GM10847 (cell line): ENCODE measurements around the gene FGGY.

Experiments
- POLR2A ChIP-seq: IDR thresholded peaks from 2 replicates; pipeline ENCODE4 v1.6.1; 2011; ENCODE audit not compliant: insufficient read length; ENCODE audit errors: extremely low read depth

FGGY gene

DNA sequence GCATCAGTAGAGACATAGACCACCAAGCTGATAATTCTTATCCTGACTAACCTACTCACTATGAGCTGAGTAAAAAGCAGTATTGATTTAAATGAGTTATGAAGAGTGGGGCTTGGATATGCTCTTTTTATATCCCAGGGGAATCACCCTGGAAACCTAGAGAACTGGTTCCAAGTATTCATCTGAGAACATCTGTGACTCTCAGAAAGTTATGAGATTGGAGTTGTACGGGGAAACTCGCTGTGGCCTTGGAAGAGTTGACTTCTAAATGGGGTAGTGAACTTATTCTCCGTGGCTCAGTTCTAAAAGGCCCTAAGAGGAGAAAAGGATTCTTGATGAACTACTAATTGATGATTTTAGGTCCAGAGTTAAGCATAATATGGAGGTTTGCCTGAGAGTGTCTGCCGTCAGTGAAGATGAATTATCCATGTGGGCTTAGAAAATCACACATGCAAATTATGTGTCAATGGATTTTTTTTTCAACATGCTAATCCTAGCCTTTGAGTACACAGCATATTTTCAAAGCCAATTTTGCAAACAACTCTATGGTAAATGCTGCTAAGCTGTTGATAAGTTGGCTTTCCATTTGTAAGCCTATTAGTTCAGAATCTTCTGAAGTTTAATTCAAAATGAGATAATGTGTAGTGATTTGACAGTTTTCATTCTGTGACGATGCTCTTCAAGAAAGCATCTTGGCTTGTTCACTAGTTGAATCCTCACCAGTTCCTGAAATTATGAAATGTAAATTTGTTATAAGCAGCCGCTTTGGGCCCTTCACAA lies 122.7 kb downstream of the FGGY start:
- no peak for TF ChIP-seq POLR2A

DNA sequence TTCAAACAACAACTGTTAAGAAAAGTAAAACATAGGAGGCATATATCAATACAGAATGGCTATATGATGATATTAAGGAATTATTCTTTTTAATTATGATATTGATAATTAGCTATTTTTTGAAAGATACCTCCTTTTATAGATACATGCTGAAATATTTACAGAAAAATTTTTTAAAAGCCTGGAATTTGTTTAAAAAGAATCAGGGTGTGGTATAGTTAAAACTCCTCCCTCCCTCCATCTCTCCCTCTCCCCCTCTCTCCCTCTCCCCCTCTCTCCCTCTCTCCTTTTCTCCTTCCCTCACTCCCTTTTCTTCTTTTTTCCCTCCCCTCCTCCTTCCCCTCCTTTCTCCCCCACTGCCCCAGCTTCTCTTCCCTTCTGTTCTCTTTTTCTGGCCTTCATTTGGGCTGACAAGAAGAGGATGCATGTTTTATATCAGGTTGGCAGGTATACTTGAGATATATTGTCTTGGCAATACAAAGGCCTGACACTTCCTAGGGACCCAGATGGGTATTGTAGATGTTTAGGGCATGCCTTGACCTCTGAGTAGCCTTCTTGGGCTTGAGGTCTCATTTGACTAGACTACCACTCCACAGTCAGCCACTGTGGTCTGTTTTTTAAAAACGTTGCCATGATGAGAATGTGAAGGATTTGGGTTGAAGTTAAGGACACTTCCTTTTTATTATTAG lies 124.5 kb downstream of the FGGY start:
- no peak for TF ChIP-seq POLR2A

DNA sequence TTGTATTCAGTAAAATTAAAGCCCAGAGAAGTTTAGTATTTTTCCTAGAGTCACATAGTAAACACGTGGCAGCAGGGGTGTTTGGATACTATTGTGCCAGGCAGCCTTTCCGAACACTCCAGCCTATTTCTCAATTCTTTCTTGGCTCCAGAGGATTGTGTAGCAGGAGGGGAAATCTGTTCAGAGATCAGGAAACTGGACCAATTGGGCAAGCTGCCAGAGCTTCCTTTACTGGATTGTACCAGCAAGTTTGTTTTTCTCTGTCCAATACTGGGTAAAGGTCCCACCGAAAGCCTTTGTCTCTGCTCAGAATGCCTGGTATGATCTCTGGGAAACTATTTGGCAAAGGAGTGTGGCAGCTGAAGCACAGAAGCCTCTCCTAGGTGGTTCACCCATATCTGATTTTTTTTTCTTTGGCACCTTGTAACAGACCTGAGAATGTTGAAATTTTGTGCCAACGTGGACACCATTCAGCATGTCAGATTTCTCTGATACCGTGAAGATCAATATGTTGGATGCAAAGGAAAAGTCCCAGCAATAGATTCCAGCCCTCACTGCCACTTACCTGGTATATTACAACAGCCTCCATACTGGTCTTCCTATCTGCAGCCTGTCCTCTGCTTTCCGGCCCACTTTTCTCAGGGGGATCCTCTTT lies 126.2 kb downstream of the FGGY start:
- no peak for TF ChIP-seq POLR2A

DNA sequence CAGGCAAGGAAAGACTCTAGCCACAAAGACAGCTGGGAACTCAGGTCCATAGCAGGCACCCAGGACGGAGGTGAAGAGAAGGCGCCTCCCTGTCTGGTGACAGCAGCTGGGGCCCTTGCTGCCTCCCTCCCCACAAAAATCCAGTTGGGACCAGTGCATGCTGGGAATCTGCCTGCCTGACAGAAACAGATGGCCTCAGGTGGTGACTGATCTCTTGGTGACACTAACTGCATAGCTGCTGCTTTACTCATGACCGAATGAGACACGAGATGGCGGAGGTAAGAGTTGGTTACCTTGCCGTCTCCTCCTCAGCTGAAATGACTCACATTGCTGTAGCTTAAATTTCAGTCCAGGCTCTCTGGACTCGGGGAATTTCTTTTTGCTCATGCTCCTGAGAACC lies 130.3 kb downstream of the FGGY start:
- TF ChIP-seq POLR2A, result no peak

DNA sequence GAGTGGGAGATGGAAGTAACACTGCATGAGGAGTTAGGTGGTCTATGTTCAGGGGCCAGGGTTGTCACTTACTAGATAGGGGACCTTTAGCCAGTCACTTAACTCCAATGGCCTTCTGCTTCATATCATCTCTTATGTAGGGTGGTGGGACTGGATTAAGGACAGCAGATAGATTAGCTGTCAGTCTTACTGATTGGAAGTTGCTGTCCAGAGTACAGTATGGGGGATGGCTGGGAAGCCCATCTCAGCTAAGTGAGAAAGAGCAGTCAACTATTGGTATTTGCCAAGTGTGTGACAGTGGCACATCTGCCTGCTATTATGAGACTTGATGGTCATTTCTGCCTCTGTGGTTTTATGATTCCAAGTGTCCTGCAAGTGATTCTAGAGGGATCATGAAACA lies 130.9 kb downstream of the FGGY start:
- no peak for TF ChIP-seq POLR2A

DNA sequence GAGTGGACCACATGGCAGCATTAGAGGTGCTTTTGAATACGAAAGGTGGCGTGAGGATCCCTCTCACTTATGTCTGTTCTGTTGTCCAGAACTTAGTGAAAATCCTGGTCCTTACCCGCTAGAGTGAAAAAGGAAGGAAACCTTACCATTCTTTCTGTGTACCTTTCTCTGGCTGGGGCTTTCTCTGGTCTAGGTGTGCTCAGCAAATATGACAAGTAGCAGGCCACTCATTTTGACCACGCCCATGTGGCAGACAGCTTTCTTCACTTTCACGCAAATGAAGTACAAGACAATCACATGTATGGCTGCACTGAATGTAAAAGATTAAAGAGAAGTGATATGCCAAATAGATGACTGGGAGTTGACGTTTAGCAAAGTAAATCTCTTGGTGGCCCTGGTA lies 131.9 kb downstream of the FGGY start:
- TF ChIP-seq POLR2A, result no peak

DNA sequence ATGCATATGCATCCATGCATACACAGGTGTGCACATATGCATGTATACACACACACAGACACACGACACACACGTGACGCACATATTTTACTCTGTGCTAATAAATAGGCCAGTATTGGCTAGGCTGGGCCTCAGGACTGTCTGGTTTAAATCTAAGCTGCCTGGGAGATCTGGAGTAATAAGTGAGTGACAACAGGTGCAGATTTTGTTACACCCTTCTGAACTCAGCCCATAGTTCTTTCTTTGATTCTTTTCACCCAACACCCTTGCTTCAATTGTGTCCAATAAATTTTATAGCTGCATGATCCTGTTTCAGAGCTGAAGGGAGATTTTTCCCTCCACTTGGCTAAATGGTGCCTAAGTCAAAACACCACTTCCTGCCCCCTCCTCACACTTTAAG lies 132.8 kb downstream of the FGGY start:
- no peak for TF ChIP-seq POLR2A

DNA sequence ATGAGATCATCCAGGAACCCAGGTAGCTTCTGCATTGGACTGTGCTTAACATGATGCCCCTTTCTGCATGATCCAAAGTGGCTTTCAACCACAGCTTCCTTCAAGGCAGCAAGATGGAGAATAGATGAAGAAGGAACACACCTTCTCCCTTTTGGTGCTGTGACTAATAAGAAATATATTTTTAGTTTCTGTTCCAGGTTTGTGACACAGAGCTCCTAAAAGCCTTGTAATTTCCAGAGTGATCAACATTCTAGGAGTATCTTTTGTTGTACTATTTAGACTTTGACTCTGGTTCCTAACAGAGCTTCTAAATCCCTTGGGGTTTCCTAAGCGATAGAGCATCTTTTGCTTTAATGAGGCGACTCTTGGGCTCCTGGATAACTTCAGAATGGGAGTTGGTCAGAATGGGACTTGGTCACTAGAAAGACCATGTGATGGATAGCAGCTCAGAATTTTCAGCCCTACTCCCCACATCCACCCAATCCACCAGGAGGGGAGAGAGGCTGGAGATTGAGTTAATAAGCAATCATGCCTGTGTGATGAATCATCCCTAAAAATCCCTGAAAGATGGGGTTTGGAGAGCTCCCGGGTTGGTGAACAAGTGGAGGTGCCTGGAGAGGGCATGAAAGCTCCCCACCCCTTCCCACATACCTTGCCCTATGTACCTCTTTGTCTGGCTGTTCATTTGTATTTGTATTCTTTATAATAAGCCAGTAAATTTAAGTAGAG lies 134.8 kb downstream of the FGGY start:
- no peak for TF ChIP-seq POLR2A

DNA sequence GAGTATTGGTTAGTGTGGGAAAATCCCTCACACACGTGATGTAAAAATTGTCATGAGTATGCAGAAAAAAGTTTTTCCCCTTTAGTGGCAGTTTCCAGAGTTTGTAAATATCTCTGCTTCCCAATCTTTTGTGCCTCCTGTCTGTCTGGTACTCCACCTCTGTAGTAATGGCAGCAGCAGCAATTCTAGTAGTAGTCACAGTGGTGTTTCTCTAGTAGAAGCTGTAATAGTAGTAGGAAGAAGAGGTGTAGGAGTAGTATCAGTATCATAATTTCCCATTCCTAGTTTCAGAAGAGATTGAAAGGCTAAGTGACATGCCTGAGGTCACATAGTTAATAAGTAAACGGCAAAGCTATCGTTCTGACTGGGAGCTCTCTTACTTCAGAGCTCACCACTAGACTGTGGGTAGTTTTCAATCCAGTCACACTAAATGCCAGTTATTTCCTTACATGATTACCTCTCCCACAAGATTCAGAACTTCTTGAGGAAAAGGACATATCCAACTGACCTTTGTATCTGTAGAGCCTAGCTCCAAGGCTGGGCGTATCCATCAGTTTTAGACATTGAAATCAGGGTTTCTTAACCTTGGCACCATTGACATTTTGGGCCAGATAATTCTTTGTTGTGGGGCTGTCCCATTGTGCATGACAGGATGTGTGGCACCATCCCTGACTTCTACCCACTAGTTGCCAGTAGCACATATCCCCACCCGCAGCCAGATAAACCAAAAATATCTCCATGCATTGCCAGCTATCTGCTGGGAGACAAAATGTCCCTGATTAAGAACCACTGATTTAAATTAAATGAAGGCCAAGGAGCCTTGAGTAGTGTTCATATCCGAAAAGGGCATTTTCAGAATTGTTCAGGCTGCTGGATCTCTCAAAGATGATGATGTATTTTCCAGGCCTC lies 135.9 kb downstream of the FGGY start:
- no peak for TF ChIP-seq POLR2A

DNA sequence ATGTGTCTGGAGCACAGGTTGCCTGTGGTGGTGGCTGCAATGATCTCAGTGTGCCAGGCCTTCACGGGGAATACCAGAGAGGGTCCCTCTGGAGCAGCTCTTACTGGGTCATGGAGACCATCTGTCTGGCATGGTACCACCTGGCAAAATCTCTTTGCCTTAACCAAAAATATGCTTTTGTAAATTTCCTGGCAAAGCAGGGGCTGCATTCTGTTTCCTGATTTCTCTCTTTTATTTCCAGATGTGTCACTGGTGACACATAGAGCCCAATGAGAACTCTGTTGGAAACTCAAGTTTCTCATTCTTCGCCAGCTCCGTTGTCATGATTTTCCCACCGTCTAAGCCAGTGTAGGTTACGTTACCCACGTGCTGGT lies 136.5 kb downstream of the FGGY start:
- no peak for TF ChIP-seq POLR2A

DNA sequence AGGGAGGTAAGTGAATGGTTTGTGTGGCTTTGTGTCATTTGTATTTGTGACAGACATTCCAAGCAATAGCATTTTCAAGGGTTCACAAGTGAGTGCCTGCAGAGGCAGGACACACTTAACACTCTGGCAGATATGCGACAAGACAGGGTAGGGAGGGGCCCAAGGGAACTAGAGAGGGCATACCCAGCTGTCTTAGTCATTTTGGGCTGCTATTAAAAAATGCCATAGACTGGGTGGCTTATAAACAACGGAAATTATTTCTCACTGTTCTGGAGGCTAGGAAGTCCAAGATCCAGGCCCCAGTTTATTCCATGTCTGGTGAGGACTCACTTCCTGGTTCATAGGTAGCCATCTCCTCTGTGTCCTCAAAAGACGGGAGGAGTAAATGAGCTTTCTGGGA lies 137.4 kb downstream of the FGGY start:
- TF ChIP-seq POLR2A, result no peak

DNA sequence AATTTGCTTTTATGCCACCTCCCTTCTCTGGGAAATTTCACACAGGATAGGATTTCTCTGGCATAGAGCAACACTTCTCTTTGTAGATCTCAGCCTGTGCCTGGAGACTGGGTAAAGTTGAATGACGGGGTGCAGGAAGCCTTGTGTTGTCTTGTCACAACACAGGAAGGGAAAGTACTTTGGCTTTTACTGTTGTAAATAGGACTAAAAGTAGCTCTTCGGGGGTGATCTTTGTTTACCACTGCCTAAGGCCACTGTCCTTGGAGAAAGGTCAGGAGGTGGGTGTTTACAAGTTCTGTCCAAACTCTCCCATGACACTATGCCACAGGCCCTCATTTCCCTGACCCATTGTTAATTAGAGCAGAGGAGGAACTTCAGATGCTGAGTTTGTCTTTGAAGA lies 139.7 kb downstream of the FGGY start:
- TF ChIP-seq POLR2A, result no peak

DNA sequence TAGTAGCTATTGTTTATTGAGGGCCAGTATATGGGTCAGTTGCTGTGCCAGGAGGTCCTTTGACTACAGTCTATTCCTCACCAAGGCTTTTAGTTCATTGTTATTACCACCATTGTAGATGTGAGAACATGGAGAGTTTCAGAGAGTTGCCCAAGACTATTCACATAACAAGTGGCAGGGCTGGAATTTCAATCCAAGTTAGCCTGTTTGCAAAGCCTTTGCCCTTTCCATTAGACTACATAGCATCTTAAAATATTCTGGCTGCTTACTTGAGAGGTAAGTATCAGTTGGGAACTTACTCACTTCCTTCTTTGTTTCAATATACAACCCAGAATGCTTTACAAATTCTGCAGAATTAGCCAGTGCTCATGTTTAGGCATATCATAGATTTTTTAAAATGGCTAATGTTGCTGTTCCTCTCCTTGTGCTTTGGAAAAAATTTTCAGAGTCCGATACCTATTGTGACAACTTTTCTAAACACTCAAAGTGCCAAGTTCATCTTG lies 141.2 kb downstream of the FGGY start:
- no peak for TF ChIP-seq POLR2A

DNA sequence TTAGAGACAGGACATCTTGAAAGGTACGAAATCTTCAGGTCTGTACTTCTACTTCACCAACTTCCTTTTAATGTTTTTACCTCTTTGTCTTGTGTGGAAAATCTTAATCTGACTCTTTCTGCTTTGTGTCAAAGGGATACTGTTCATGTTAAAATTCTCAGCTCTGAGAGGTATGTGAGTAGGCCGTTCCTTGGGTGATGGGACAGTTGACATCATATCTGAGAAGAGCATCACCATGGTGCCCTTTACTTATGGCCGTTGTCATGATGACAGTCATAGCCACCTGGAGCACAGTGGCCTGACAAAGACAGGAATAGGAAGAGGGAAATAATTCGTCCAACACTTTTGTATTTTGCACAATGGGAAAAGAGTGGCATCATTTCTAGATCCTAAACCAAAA lies 145.6 kb downstream of the FGGY start:
- TF ChIP-seq POLR2A, result no peak
